MCF 10A (cell line): ENCODE data around the gene HIF1AN. TPM values are rescaled to one million over a fixed set of nuclear protein-coding genes. Genes with fewer than 3 reads are reported as not detected.
A peak's percentile ranks its signal among the peaks of the same experiment; 100 is the strongest.

Source experiments
- BruUV-seq: library from RNA; stranded (reverse); fragments of 400-500 nt; replicated peaks from 2 replicates; lab custom pipeline; 2021; lab: Mats Ljungman, UMichigan
- CTCF ChIA-PET: fragments of 300-600 bp; sonication (Branson Sonifier 250); formaldehyde crosslinking; extraction: SDS; loops from one replicate; lab custom pipeline; 2021; ENCODE audit warnings: antibody characterized with exemption, inconsistent platforms; lab: Yijun Ruan, JAX
- POLR2A ChIA-PET: fragments of 300-600, 350-650 bp; sonication (Branson Sonifier 250); formaldehyde crosslinking; extraction: SDS; loops from one replicate; lab custom pipeline; 2020; ENCODE audit warnings: antibody characterized with exemption, inconsistent platforms; lab: Yijun Ruan, JAX
- DNase-seq: peaks from one replicate; pipeline ENCODE4 v3.0.0-alpha.2; 2018; ENCODE audit not compliant: unreplicated experiment
- H3K27ac Mint-ChIP-seq: one replicate; pipeline ENCODE4 v1.8.0; 2022; ENCODE audit warnings: mild to moderate bottlenecking, low read depth, mixed read lengths; ENCODE audit not compliant: unreplicated experiment
- H3K27me3 Mint-ChIP-seq: one replicate; pipeline ENCODE4 v1.8.0; 2022; ENCODE audit warnings: mixed read lengths; ENCODE audit not compliant: insufficient read depth, unreplicated experiment
- H3K36me3 Mint-ChIP-seq: one replicate; pipeline ENCODE4 v1.8.0; 2022; ENCODE audit warnings: mild to moderate bottlenecking, moderate library complexity, mixed read lengths; ENCODE audit not compliant: insufficient read depth, unreplicated experiment
- H3K4me1 Mint-ChIP-seq: one replicate; pipeline ENCODE4 v1.8.0; 2022; ENCODE audit warnings: mixed read lengths; ENCODE audit not compliant: insufficient read depth, unreplicated experiment
- H3K4me3 Mint-ChIP-seq: one replicate; pipeline ENCODE4 v1.8.0; 2022; ENCODE audit warnings: mild to moderate bottlenecking, moderate library complexity, mixed read lengths; ENCODE audit not compliant: unreplicated experiment
- H3K9me3 Mint-ChIP-seq: one replicate; pipeline ENCODE4 v1.8.0; 2022; ENCODE audit warnings: mixed read lengths; ENCODE audit not compliant: unreplicated experiment
- intact Hi-C: fragments of 100-400 bp; cut with micrococcal nuclease; formaldehyde crosslinking; loops from 2 replicates; pipeline ENCODE4 v1.14.1; 2022
- total RNA-seq: library from RNA; stranded (reverse); gene quantifications from 2 replicates; pipeline ENCODE4 v1.2.3, GENCODE V29; 2022
- TF ChIP-seq, protein P1 (sequence below): fragments of 200-600 bp; IDR thresholded peaks from one replicate; pipeline ENCODE4 v1.8.0; 2022; ENCODE audit warnings: antibody characterized with exemption, mild to moderate bottlenecking; ENCODE audit not compliant: unreplicated experiment

Gene HIF1AN
- total RNA-seq, 1 experiment from 2014 or later: 40.1 TPM

DNA sequence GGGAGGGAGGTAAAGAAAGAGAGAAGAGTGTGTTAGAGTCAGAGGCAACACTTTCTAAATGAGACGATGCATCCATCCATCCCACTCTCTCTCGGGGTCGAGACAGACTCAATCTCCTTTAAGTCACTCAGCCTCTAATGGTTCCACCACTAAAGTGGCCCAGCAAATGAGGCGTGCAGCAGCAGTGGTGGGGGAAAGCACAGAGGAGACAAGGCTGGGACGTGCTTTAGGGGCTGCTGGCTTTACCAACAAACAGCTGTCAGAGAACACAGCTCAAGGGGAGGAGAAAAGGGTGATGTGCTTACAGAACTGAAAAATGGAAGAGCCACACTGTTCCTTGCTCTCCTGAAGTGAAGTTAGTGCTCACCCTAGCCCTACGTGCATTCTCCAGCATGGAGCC lies 11.5 kb upstream of the HIF1AN start:
- CTCF ChIA-PET: interaction anchor here (0.5 to 3.6 kb wide), 6 partner anchors 11 to 1871 kb away, joined by 3 to 24 read pairs (median 4); partner anchors contain the start of genes HIF1AN and NFKB2
- POLR2A ChIA-PET: interaction anchor here (0.7 kb wide), 1 partner anchor 11 kb away, joined by 3 read pairs; the partner anchor contains the start of gene HIF1AN
- no peaks in the 10 kb centered on the region for H3K27me3 Mint-ChIP-seq
- no peak for DNase-seq
- intact Hi-C loops: no loop called here
- TF ChIP-seq, protein P1, sequence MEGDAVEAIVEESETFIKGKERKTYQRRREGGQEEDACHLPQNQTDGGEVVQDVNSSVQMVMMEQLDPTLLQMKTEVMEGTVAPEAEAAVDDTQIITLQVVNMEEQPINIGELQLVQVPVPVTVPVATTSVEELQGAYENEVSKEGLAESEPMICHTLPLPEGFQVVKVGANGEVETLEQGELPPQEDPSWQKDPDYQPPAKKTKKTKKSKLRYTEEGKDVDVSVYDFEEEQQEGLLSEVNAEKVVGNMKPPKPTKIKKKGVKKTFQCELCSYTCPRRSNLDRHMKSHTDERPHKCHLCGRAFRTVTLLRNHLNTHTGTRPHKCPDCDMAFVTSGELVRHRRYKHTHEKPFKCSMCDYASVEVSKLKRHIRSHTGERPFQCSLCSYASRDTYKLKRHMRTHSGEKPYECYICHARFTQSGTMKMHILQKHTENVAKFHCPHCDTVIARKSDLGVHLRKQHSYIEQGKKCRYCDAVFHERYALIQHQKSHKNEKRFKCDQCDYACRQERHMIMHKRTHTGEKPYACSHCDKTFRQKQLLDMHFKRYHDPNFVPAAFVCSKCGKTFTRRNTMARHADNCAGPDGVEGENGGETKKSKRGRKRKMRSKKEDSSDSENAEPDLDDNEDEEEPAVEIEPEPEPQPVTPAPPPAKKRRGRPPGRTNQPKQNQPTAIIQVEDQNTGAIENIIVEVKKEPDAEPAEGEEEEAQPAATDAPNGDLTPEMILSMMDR: no peak
- peaks cover 41% of the 10 kb centered on the region for H3K36me3 Mint-ChIP-seq
- no peak overlapping the region for H3K4me3 Mint-ChIP-seq
- no peak overlapping the region for H3K27ac Mint-ChIP-seq
- BruUV-seq: no TSS peak
- peaks cover 6% of the 10 kb centered on the region for H3K4me1 Mint-ChIP-seq
- no peaks in the 10 kb centered on the region for H3K9me3 Mint-ChIP-seq

DNA sequence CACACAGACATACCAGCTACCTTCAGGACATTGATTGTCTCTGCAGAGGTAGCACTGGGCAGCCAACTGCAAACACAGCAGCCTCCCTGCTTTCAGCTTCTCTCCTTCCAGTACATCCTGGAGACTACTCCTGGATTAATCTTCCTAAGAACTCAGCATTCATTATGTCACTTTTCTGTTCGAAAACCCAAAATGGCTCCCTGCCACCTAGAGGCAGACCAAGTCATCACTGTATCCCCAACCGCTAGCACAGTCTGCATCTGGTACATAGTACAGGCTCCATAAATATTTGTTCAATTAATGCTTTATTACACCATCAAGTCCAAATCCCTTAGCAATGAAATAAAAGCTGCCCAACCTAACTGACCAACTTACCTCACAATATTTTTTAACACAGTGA lies 11.1 kb upstream of the HIF1AN start:
- H3K9me3 Mint-ChIP-seq: no peaks in the 10 kb centered on the region
- H3K27me3 Mint-ChIP-seq: no peaks in the 10 kb centered on the region
- peaks cover 41% of the 10 kb centered on the region for H3K36me3 Mint-ChIP-seq
- DNase-seq: no peak
- TF ChIP-seq, protein P1: no peak
- CTCF ChIA-PET: interaction anchor here (0.5 to 3.6 kb wide), 8 partner anchors 11 to 1871 kb away, joined by 3 to 24 read pairs (median 4); partner anchors contain the start of genes HIF1AN and NFKB2
- no peak overlapping the region for H3K4me3 Mint-ChIP-seq
- intact Hi-C loops: no loop called here
- BruUV-seq: no TSS peak
- POLR2A ChIA-PET: interaction anchor here (0.7 to 2.3 kb wide), 2 partner anchors 10 to 11 kb away, joined by 3 to 12 read pairs; partner anchors contain the start of gene HIF1AN
- peaks cover 6% of the 10 kb centered on the region for H3K4me1 Mint-ChIP-seq
- no peak overlapping the region for H3K27ac Mint-ChIP-seq

DNA sequence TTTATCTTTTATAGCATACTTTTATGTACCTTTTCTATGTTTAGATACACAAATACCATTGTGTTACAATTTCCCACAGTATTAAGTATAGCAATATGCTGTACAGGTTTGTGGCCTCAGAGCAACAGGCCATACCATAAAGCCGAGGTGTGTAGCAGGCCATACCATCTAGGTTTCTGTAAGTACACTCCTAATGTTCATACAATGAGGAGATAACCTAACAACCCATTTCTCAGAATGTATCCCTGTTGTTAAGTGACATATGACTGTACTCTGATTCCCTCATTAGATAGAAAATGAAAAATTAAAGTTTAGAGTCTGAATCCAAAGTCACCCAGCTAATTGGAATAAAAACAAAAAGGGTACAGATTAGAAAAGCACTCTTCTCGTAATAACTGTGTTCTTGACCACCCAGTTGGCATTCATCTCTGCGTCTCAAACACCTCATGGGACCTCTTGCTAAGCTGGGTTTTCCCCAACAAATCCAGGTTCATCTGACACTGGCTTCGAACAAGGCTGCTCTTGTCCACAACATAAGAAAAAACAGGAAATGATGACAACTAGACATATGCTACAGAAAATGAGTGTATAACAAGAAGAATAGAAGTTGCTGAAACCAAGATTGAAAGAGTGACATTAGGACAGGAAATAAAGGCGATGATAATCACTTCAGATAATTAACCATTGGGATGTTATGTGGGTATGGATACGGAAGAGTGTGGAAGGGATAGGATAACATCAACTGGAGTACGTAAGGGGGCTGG lies 7.4 kb upstream of the HIF1AN start:
- POLR2A ChIA-PET: interaction anchor here (0.6 to 2.5 kb wide), 5 partner anchors 10 to 1461 kb away, joined by 3 to 7 read pairs (median 3); no protein-coding TSS in a partner anchor
- DNase-seq: no peak
- Mint-ChIP-seq H3K27me3 (no peaks in the 10 kb centered on the region), H3K27ac (peak overlapping the region; percentile 94), H3K4me3 (peak overlapping the region; percentile 90), H3K4me1 (peaks cover 12% of the 10 kb centered on the region), H3K36me3 (peaks cover 26% of the 10 kb centered on the region), H3K9me3 (no peaks in the 10 kb centered on the region)
- intact Hi-C loops: no loop called here
- TF ChIP-seq, protein P1: no peak
- CTCF ChIA-PET: interaction anchor here (0.7 to 3.7 kb wide), 7 partner anchors 7 to 350 kb away, joined by 3 to 24 read pairs (median 4); partner anchors contain the start of gene HIF1AN
- BruUV-seq: TSS peak; percentile 60

DNA sequence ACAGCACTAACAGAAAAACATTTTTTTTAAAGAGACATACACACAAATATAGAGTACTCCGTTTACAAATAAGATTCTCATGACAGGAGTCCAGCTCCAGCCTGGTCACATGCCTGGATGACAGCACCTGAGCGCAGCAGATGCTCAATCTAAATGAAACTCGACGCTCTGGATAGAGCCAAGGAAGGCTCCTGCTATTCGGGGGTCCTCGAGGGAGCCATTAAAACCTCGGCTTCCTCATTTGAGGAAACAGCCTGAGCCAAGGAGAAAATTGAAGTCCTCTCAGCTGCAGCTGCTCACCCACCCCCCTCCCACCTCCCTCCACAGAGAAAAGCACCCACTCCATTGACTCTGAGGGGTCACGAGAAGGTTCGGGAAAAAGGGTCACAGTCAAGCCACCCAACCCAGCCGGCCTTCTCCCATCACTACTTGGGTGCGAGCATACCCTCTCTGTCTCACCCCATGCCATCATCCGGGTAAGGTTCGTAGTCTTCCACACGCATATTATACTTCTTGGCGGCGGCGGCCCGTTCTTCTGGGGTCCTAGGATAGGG lies 6.7 kb upstream of the HIF1AN start:
- peak overlapping the region; percentile 94 for H3K27ac Mint-ChIP-seq
- H3K4me1 Mint-ChIP-seq: peaks cover 12% of the 10 kb centered on the region

More for the DNA sequence above, 6.7 kb upstream of the HIF1AN start:
- Mint-ChIP-seq H3K9me3 (no peaks in the 10 kb centered on the region), H3K27me3 (no peaks in the 10 kb centered on the region), H3K4me3 (peak overlapping the region; percentile 90), H3K36me3 (peaks cover 19% of the 10 kb centered on the region)
- CTCF ChIA-PET: interaction anchor here (0.7 to 3.7 kb wide), 3 partner anchors 11 to 344 kb away, joined by 3 to 24 read pairs (median 3); no protein-coding TSS in a partner anchor
- POLR2A ChIA-PET: interaction anchor here (0.6 to 2.5 kb wide), 6 partner anchors 11 to 1461 kb away, joined by 3 to 7 read pairs (median 3); partner anchors contain the start of gene SCD
- intact Hi-C loops: no loop called here
- TF ChIP-seq, protein P1: no peak
- DNase-seq: no peak
- no TSS peak for BruUV-seq
